Retina (tissue), 1 donor: ENCODE measurements around the gene TFG.
A peak's percentile ranks its signal among the peaks of the same experiment; 100 is the strongest.
"Not testable (repeated sequence)": the region's sequence is repeated elsewhere in the genome, so short reads cannot be mapped to it uniquely, and the experiment has no call there.

Source experiments
- DNase-seq: peaks from one replicate; pipeline ENCODE4 v3.0.0-alpha.2; 2016

The TFG gene

DNA sequence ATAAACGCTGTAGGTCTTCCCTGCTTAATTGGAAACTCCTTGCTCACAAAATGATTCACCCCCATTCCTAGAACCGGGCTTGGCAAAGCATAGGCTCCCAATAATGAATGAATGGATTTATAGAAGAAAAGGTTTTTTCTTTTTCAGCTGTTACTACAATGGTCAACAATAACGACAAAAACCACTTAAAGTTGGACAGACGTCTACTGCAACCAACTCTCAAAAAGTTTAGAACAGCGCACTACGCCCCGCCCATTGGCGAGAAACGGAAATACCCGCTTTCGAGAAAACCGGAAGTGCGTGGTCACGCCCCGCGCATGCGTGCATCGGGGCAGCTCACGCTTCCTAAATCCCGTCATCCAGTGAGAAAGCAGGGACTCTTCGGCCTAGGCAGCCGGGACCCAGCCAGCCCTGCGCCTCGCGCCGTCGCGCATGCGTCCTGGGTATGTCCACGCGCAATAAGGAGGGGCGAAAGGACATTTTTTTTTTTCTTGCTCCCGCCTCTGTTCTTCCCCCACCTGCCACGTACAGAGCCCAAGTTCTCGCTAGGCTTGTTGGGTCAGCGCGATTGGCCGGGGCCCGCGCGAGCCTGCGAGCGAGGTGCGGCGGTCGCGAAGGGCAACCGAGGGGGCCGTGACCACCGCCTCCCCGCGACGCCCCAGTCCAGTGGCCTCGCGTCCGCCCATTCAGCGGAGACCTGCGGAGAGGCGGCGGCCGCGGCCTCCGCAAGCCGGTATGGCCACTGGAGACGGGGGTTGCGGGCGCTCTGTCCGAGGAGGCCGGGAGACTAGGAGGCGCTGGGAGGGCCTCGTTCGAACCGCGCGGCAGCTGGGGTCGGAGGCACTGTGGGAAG is at the start of gene TFG:
Gene TFG, plus strand, starts transcription at position 506 of the 853 bp plus-strand sequence. CDS start 4,192 bp downstream, outside the sequence.
- peak; percentile 96 for DNase-seq

DNA sequence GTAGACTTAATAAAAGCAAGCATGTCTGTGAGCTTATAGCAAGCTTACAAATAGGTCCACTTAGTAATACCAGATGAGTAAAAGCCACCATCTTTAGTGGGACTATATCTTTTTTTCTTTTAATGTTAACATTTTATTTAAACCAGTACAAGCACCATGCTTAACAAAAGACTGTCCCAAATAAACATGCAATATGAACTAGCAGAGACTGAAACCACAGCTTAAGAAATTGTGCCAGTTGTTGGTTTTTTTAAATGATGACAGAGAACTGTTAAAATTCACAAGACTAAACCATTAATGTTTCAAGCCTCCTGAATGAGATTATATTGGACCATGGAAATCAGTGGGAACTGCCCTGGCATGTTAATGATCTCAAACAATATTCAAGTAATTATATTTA is 48.0 kb upstream of the TFG start:
- DNase-seq, result not testable (repeated sequence)

DNA sequence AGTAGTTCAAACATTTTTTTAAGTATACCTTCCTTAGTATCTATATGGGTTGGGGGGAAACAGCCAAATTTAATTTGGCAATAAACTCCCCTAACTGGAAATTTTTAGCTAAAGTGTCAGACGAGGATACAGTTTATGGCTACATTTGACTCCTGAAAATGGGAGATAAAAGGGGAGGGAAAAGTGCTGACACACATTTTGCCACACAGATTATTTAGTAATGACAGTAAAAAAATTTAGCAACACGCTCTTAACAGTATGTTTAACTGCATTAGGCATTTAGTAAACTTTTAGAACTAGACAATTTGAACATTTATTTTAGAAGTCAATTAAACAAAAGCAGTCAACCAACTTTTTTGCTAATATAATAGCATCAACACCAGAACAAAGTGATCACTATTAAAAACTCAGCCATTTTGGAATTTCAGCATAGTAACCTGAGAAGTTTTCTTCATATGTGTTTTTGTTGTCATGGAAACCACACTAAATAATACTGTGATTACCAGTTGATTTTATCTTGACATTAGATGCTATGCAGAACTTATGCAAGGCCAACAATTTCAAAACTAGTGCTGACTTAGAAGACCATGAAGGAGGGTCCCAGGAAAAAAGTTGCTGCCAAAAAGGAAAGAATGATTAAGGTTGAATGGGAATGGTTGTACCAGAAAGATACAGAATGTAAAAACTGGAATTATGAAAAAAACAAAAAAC is 47.0 kb upstream of the TFG start:
- DNase-seq, result no peak

DNA sequence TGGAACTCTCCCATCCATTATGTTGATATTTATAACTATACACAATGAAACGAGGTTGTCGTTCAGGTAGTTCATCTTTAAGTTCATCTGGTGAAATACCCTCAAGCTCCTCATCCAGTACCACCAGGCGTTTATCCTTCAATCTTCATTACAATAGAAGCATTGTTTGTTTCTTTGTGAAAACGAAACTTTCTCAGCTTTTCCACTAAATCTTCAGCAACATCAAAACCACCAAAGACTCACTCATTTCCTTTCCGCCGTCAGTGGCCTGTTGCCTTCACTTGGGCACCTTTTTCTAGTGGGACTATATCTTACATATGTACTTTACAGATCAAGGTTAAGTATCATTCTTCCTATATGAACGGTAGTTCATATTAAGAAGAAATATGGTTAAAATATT is 44.1 kb upstream of the TFG start:
- DNase-seq, result no peak

DNA sequence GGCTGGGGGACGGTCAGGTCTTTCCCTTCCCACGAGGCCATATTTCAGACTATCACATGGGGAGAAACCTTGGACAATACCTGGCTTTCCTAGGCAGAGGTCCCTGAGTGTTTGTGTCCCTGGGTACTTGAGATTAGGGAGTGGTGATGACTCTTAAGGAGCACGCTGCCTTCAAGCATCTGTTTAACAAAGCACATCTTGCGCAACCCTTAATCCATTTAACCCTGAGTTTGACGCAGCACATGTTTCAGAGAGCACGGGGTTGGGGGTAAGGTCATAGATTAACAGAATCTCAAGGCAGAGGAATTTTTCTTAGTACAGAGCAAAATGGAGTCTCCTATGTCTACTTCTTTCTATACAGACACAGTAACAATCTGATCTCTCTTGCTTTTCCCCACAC is 42.6 kb upstream of the TFG start:
- DNase-seq, result not testable (repeated sequence)

DNA sequence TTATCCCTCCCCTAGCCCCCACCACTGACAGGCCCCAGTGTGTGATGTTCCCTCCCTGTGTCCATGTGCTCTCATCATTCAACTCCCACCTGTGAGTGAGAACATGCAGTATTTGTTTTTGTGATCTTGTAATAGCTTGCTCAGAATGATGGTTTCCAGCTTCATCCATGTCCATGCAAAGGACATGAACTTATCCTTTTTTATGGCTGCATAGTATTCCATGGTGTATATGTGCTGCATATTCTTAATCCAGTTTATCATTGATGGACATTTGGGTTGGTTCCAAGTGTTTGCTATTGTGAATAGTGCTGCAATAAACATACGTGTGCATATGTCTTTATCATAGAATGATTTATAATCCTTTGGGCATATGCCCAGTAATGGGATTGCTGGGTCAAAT is 42.0 kb upstream of the TFG start:
- not testable (repeated sequence) for DNase-seq

DNA sequence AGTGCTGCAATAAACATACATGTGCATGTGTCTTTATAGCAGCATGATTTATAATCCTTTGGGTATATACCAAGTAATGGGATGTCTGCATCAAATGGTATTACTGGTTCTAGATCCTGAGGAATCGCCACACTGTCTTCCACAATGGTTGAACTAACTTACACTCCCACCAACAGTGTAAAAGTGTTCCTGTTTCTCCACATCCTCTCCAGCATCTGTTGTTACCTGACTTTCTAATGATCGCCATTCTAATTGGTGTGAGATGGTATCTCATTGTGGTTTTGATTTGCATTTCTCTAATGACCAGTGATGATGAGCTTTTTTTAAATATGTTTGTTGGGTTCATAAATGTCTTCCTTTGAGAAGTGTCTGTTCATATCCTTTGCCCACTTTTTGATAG is 38.3 kb upstream of the TFG start:
- not testable (repeated sequence) for DNase-seq

DNA sequence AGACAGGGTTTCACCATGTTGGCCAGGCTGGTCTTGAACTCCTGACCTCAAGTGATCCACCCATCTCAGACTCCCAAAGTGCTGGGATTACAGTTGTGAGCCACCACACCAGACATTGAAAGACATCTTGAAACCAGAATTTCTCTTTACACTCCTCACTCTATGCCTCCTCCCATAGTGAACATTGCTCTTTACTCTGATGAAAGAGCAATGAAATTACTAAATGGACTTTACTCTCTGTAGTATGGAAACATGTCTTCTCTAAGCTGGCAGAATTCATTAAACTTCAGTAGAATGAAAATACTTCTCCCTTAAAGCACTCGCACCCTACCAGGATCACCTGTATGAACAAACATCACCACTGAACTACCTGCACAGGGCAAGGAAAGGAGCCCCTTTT is 27.8 kb upstream of the TFG start:
- DNase-seq, result no peak

DNA sequence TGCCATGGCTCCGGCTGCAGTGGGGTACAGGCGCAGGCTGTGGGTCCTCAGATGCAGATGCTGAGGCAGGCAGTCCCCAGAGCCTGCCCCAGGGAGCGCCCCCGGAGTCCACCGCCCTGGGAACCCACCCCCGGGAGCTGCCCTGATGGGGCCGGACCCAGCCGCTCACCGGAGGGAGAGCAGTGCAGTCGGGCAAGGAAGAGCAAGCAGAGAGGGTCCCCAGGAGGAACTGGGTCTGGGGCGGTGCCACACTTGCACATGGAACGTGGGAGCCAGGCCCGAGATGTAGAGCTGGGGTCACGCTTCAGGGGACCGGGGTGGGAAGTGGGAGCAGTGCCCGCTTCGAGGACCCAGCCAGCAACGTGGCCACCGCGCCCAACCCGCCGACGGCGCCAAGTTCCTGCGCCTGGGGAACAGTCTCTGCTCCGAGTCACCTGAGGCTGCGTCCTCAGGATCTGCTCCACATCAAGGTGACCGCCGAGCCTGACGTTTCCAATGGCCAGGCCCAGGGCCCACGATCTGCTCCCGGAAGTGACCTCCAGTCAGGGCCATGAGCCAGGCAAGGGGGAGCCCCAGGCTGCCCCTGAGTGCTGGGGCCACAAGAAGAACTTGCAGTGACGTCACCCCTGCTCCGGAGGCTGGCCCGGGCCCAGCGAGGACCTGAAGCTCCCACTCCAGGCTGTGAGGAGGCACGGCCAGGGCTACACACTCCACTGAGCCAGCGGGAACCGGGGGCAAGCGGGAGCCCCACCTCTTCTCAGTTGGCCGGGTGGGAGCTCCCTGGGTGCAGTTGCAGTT is 27.0 kb upstream of the TFG start:
- no peak for DNase-seq

DNA sequence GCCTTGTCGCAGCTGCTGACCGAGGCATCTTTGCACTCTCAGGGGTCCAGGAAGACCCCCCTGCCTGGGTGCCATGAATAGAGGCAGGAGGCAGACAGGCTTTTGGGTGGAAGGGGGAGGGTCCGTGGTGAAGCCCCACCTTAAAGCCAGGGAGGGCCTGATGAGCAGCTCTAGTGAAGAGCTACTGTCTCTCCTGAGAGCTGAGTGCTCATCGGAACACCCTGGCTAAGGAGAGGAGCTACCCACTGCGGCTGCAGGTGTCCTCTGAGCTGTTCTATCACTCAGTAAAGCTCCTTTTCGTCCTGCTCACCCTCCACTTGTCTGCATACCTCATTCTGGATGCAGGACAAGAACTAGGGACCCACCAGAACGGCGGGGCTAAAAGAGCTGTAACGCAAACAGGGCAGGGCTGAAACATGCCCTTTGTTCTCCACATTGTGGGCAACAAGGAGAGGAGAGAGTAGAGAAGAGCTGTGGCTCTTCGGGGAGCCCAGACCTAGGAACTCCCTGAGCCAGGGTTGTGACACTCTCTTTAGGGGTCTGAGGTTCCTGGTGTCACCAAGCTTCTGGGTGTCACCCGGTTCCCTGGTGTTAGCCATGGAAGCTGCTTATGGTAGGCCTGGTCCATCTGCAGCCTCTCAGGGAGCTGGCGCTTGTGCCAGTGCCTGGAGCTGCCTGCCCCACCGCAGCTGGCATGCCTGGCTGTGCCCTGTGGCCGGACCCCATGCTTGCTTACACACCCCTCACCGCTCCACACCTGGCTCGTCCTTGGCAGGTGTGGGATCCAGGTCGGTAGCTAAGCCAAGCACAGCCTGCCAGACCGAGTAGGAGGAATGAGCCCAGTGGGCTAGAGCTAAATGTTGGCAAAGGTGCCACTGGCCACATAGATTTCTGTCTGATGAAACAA is 26.2 kb upstream of the TFG start:
- no peak for DNase-seq

DNA sequence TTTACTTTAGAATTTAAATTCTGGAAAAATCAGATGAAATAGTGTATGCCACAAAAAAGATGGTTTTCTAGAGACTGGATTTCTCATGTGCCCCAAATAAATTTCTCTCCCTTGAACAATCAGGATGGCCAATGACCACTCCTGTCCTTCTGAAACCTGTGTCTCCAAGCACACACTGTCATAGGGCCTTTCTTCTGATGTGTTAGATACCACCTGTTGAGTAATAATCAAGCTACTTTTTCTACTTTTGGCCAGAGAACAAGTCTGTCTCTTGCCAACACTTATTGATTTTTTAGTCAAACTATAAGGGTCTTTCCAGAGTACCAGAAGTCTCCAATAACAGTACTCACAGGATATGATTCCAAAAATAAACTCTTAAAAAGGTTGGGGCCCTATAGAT is 16.1 kb upstream of the TFG start:
- DNase-seq, result no peak

DNA sequence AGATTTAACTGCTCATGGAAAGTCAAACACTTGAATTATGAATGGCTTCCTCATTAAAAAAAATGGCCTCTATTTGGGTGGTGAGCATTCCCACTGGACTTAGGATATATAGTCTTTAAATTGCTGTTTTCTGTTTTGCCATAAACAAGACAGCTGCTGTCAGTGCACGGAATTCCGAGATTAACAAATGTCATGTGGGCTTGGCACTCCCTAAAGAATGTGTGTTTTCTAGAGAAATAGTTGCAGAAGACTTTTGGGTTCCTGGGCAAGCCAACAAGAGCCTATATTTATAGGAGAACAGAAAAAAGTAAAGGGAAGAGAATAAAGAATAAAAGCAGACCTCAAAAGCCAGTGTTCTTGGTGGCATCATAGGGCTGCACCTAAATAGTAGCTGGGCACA is 13.6 kb upstream of the TFG start:
- no peak for DNase-seq

DNA sequence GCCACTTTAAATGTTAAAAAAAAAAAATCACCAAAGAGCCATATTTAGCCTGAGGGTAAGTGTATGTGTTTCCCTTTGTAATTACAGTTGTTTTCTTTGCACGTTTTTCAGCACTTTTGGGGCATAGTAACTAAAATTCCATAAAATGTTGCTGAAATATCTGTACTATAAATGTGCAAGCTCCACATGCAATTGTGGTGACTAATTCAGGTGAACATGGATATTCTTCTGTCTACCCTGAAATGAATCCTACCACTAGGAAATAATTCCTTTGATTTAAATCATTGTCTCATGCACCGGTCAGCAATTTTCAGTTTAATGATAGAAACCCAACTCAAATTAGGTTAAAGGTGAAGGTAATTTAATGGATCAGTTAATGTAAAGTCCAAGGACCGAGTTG is 13.1 kb upstream of the TFG start:
- no peak for DNase-seq

DNA sequence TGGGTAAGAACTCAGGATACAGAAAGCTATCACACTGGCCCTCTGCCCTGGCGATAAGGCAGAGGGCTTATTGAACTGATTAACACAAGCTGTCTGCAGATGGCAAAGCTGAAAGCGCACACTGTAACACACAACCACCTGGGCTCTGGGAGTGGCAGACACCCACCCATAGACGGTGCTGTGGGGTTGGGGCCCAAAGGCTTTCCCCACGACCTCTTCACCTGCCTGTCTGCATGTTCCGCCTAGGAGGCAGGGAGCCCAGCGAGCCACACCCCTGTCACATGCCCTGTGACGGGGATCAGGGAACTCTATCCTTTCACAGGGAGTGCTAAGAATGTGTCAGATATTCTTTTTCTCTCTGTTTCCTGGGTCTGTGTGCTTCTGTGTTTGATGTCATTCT is 12.1 kb upstream of the TFG start:
- no peak for DNase-seq

DNA sequence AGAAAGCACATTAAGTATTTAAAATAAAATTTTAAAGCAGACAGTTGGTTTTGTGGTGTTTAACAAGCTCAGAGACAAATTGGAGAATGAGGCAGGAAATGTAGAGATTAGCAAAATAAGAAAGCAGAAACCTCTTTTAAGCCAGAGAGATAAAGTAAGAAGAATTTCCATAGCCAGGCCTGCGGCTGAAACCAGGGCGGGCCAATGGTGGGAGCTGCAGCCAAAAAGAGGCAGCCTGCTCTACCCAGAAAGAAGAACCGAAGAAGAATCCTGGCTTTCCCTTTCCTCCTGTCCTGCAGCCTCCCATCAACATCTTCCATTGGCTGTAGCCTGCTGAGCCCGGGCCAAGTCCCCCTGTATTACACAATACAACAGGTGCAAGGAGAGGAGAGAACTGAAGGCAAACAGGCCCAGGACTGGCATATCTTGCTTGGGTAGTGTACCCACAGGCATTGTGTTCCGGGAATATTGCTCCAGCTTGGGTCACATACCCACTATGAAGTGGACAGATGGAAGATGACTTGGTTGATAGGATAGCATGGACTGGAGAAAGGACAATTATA is 11.5 kb upstream of the TFG start:
- no peak for DNase-seq

DNA sequence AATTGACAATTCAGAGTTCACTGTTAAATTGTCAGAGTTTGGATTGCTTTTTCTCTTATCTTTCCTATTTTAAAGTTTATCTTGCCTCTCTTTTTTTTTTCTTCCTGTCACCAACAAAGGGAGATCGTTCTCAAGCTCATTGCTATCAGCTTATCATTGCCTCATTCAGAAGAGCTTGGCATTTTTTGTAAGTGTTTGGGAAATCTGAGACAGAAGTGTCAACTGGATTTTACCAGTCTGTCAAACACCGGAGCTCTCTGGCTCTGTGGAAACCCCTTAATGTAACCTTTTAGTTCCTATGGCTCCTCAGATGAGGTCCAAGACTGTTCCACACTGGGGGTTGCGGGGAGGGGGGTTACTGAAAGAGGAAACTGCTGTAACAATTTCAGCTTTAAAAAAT is 10.6 kb upstream of the TFG start:
- no peak for DNase-seq

DNA sequence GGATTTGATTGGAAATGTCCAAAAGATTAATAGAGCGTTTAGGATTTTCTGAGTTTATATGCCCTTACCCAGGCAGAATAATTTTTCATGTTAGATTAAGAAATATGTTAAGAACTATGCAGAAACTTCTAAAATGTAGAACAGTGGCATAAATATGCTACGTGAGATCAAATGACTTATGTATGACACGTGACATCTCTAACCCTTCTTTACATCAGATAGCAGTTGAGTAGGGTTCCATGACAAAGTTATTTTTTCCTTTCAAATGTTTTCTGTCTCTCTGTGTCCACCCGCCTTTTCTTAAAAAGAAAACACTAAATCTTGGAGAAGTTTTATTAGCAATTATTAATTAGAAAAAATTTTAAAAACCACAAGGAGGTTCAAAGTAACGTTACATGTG is 8.6 kb upstream of the TFG start:
- no peak for DNase-seq

DNA sequence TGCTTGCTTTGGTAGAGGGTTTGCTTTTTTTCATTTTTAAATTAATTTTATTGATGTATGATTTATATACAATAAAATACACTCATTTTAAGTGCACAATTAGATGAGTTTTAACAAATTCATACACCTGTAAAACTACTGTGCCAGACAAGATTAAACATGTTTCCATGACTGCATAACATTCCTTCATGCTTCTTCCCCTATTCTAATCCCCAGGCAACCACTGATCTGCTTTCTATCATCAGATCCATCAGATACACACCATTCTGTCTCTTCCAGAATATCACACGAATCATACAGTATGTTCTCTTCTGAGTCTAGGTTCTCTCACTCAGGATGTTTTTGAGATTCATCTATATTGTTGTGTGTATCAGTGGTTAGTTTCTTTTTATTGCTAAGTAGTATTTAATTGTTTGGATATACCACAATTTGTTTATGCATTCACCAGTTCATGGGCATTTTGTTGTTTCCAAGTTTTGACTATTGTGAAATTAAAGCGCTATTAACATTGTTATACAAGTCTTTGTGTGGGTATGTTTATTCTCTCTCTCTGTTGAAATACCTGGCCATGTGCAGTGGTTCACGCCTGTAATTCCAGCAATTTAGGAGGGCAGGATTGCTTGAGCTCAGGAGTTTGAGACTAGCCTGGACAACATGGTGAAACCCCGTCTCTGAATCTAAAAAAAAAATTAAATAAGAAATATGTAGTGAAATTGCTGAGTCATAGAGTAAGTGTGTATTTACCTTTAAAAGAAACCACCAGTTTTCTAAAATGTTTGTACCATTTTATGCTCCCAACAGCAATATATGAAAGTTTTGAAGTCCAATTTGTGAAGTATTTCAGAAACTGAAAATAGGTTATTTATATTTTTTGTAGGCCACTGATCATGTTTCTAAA is 7.0 kb upstream of the TFG start:
- no peak for DNase-seq

DNA sequence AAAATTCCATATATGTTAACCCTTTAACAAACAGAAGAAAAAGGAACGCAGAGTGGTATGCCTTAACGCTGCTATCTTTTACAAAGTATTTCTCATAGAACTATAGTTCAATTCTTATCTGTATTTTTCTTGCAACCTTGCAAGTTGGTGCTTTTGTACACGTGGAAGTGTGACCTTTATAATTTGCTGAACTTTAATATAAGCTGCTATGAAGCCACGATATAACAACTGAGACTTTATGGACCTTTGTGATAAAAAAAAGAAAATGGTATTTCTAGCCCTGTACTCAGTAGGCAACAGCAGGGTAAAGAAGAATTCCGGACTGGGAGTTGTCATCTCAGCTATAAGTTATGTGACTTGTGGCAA is 6.3 kb upstream of the TFG start:
- DNase-seq, result no peak

DNA sequence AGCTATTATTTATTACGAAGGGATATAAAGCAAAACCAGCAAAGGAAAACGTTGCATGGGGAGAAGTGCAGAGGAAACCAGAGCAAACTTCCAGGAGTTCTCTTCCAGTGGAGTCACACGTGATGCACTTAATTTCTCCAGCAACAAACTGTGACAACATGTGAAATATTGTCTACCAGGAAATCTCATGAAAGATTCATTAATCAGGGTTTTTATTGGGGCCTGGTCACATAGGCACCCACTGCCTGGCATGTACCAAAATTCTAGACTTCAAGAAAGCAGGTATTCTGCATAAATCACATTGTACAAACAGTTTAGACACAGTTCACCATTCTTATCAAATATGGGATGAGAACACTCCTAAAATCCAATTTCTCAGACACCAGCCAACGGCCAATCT is 5.4 kb upstream of the TFG start:
- DNase-seq, result no peak

DNA sequence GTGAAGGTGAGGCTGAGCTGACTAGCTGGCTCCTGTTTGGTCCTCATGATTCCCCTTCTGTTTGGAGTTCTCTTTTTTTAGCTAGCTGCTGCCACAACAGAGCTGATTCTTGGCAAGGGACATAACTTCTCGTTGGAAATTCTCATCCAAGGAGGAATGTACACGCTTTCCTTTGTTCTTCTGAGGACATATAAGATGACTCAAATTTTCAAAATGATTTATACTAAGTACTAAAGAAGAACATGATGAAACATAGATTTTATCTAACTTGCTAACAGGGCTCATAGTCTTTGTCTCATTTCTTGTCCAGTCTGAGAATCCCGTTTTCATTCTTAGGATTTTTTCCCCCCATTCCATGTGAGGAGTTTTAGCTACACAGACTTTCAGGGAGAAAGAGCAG is 2.9 kb upstream of the TFG start:
- DNase-seq, result no peak
